Measurements from ENCODE around the gene MRPS12. TPM values are rescaled to one million over a fixed set of nuclear protein-coding genes. Genes with fewer than 3 reads are reported as not detected.

Gene MRPS12
- total and polyA plus RNA-seq, 2 of the 13 experiments (the other 11 are each of a cell fraction or from before 2014, with no cell fraction given) = 27.5 to 54.8 TPM

- peaks cover 8% of the 10 kb centered on the region; the same call in 1 of the 2 replicates for H4K20me1 ChIP-seq (ENCODE audit: insufficient read depth, low read length)
- no TSS peak for BruUV-seq (replicated peaks)
- no peak overlapping the region for H3K9ac ChIP-seq (ENCODE audit: insufficient read depth, low read depth, low read length)
- intact Hi-C loops (cut with micrococcal nuclease; ENCODE audit: unreplicated experiment) = no loop called here
- no peaks in the 10 kb centered on the region for H3K79me2 ChIP-seq (ENCODE audit: insufficient read depth, low read length)
- FAIRE-seq (peak; percentile 66), DNase-seq (ENCODE audit: low spot score) (peak; percentile 51), ATAC-seq (peak; percentile 66)
- no peak overlapping the region for H2AFZ ChIP-seq (ENCODE audit: low read length)
- peak overlapping the region; percentile 49 for H3K4me2 ChIP-seq (ENCODE audit: low read depth, low read length)
- WGBS (ENCODE audit: low lambda C conversion rate) = 52% methylated on average over 13 of the region's 13 CpGs
- CTCF ChIA-PET (ENCODE audit: low intra/inter-chr PET ratio, low total read pairs) = interaction anchor here (0.8 kb wide), 1 partner anchor 22 kb away, joined by 3 read pairs; the partner anchor contains the start of genes MRPS12 and SARS2
- POLR2A ChIA-PET = interaction anchor here (1.1 to 1.5 kb wide), 3 partner anchors 22 to 23 kb away, joined by 4 to 10 read pairs (median 4); partner anchors contain the start of genes FBXO17, MRPS12 and SARS2
- peaks cover 24% of the 10 kb centered on the region for H3K4me1 ChIP-seq (ENCODE audit: insufficient read depth, low read length)
- no peaks in the 10 kb centered on the region for H3K9me3 ChIP-seq (ENCODE audit: low read length)
- H3K27me3 ChIP-seq (ENCODE audit: control insufficient read depth in 1 of 2, insufficient read depth in 2 of 2, low read length in 2 of 2) = no peaks in the 10 kb centered on the region
- in situ Hi-C loops (cut with HindIII; ENCODE audit: extremely low pct_ligation_motif_present, low pct_unique_long_range_greater_than_20kb) = no loop called here
- peaks cover 1 to 11% of the 10 kb centered on the region in 2 experiments; a peak in 3 of 5 replicates for H3K36me3 ChIP-seq (replicated peaks in 1 of 2; ENCODE audit: control insufficient read depth in 1 of 2, insufficient read depth in 2 of 2, low read length in 2 of 2)
- no peak overlapping the region for H3K4me3 ChIP-seq (replicated peaks in 1 of 3; ENCODE audit: insufficient read depth in 1 of 3, low read depth in 2 of 3, low read length in 3 of 3)
- no peak overlapping the region for H3K27ac ChIP-seq (ENCODE audit: extremely low read length, insufficient read depth, low read length)
- TF ChIP-seq THAP11 (CRISPR knock-in tag; IDR thresholded peaks at IDR 0.05) (0 out of 2 replicates have a peak, but pooled peaks have one; percentile 35), HNF1B (CRISPR knock-in tag; IDR thresholded peaks at IDR 0.05) (peak; percentile 85), TEAD3 (CRISPR knock-in tag; optimal IDR thresholded peaks at IDR 0.05; ENCODE audit: borderline replicate concordance) (peak; percentile 95), FOXA3 (CRISPR knock-in tag; IDR thresholded peaks at IDR 0.05) (no peak), IKZF1 (IDR thresholded peaks at IDR 0.05) (no peak), SYNCRIP (IDR thresholded peaks at IDR 0.05; ENCODE audit: insufficient read depth, low read depth, low read length) (no peak), STAG1 (CRISPR knock-in tag; IDR thresholded peaks at IDR 0.05) (peak; percentile 57), PPARG (CRISPR knock-in tag; conservative IDR thresholded peaks at IDR 0.05) (0 out of 2 replicates have a peak, but pooled peaks have one; percentile 16), ZBTB38 (CRISPR knock-in tag; IDR thresholded peaks at IDR 0.05) (0 out of 2 replicates have a peak, but pooled peaks have one; percentile 19), CTCF (CRISPR knock-in tag; IDR thresholded peaks at IDR 0.05) (peak; percentile 69), ZC3H13 (CRISPR knock-in tag; IDR thresholded peaks at IDR 0.05) (peak; percentile 47; the same call in 1 of the 2 replicates), PHF21A (CRISPR knock-in tag; IDR thresholded peaks at IDR 0.05) (0 out of 2 replicates have a peak, but pooled peaks have one; percentile 24), ZNF232 (CRISPR knock-in tag; IDR thresholded peaks at IDR 0.05; ENCODE audit: borderline replicate concordance) (0 out of 2 replicates have a peak, but pooled peaks have one; percentile 21), HMGXB4 (CRISPR knock-in tag; IDR thresholded peaks at IDR 0.05; ENCODE audit: borderline replicate concordance in 1 of 2, low read depth in 1 of 2) (0 out of 4 replicates have a peak, but pooled peaks of 1 of the 2 experiments have one; percentile 36), ZNF543 (CRISPR knock-in tag; IDR thresholded peaks at IDR 0.05) (peak; percentile 44; the same call in 1 of the 2 replicates), GFI1 (CRISPR knock-in tag; IDR thresholded peaks at IDR 0.05; ENCODE audit: borderline replicate concordance) (no peak), POLR2G (IDR thresholded peaks at IDR 0.05; ENCODE audit: low read depth, low read length) (peak; percentile 59), EP300 (IDR thresholded peaks at IDR 0.05; ENCODE audit: low read depth in 2 of 2, low read length in 2 of 2) (no peak), EP300 (CRISPR knock-in tag; IDR thresholded peaks at IDR 0.05; ENCODE audit: borderline replicate concordance) (peak; percentile 36; the same call in 1 of the 2 replicates)
These were observed 21.8 kb downstream of the MRPS12 start for GRCh38 chr19:38952395-38953165.
